Aorta (tissue), 5 donors: ENCODE results near the gene KRTAP10-7. TPM values are rescaled to one million over a fixed set of nuclear protein-coding genes. Genes with fewer than 3 reads are reported as not detected.
"Not testable (repeated sequence)": the region's sequence is repeated elsewhere in the genome, so short reads cannot be mapped to it uniquely, and the experiment has no call there.

Experiments
- ATAC-seq: fragments of 200-7000 bp; cut with Tn5 transposase; one replicate; pipeline ENCODE4 v1.9.1; 2022; ENCODE audit warnings: moderate library complexity; ENCODE audit not compliant: low FRiP score
- DNase-seq, 2 donors: peaks; one replicate each; pipeline ENCODE4 v3.0.0-alpha.2; 2020
- H3K27ac ChIP-seq, 2 donors: one replicate each; pipeline ENCODE4 v1.5.1; 2013; ENCODE audit warnings: low read length in 2 of 2, mild to moderate bottlenecking in 2 of 2, moderate library complexity in 2 of 2, control low read depth in 1 of 2, inconsistent platforms in 1 of 2, low read depth in 1 of 2
- H3K27me3 ChIP-seq, 2 donors: one replicate each; pipeline ENCODE4 v1.6.1; 2013; ENCODE audit warnings: control low read depth in 1 of 2, low read length in 1 of 2, mild to moderate bottlenecking in 1 of 2, moderate library complexity in 1 of 2; ENCODE audit not compliant: insufficient read depth in 2 of 2, control insufficient read depth in 1 of 2
- H3K36me3 ChIP-seq, 2 donors: one replicate each; pipeline ENCODE4 v1.6.1; 2013; ENCODE audit warnings: control low read depth in 1 of 2, low read length in 1 of 2, mild to moderate bottlenecking in 1 of 2; ENCODE audit not compliant: insufficient read depth in 2 of 2, control insufficient read depth in 1 of 2
- H3K4me1 ChIP-seq, 2 donors: one replicate each; pipeline ENCODE4 v1.6.1; 2013; ENCODE audit warnings: low read length in 2 of 2, control low read depth in 1 of 2, mild to moderate bottlenecking in 1 of 2, moderate library complexity in 1 of 2; ENCODE audit not compliant: insufficient read depth in 2 of 2, control insufficient read depth in 1 of 2
- H3K4me3 ChIP-seq, 2 donors: one replicate each; pipeline ENCODE4 v1.5.1; 2013; ENCODE audit warnings: low read length in 2 of 2, control low read depth in 1 of 2, mild to moderate bottlenecking in 1 of 2
- H3K9me3 ChIP-seq: one replicate; pipeline ENCODE4 v1.6.1; 2013; ENCODE audit warnings: mild to moderate bottlenecking, low read length; ENCODE audit not compliant: control insufficient read depth
- WGBS, 2 donors: extraction: QIAGEN DNeasy Blood & Tissue Kit; methylation state at CpG; one replicate each; pipeline ENCODE4 v1.1.7; 2013; 5-methylcytosine and 5-hydroxymethylcytosine counted together
- intact Hi-C, 2 donors: fragments of 100-400 bp; cut with DNase I; formaldehyde crosslinking; loops; one replicate each; pipeline versions ENCODE4 v1.14.2 to v1.15.0; 2022
- polyA plus RNA-seq, 2 donors: library from polyadenylated mRNA; stranded (reverse); fragments of 200-250 nt; gene quantifications; one replicate each; pipeline ENCODE4 v1.2.3, GENCODE V29; 2013
- total RNA-seq, 2 donors: library from RNA; stranded (reverse); fragmentation: NEBNext Ultra II Directional; extraction: Animal tissue kit (Norgen Biotek cat#: 25700); gene quantifications; one replicate each; pipeline ENCODE4 v1.2.1, GENCODE V29; 2021
- donor health status: healthy with polysubstance abuse.
- donor health status: Bipolar disorder and iron deficiency.
- donor health status: DM: no; HTN: no; CAD: no.
- donor health status: DM: no; HTN: no; CAD: no.
- donor health status: DM: yes; HTN: yes; CAD: no.

The KRTAP10-7 gene
- total and polyA plus RNA-seq, 4 donors, result not detected

DNA sequence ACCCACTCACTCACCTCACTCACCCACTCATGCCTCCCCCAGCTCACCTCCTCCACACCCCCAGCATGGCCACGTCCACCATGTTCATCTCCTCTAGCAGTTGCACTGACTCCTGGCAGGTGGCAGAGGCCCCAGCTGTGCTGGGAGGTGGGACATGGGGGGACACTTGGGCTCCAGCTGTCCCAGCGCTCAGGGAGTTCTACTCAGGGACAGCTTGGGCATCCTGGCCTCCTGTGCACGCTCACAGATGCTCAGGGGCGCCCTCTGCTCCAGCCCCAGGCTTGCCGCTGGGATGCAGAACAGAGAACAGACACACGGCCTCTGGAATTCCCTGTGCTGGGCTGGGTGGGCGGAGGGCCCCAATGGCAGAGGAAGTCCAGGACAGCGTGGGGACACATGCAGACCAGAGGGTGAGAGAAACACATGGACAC is 16.7 kb downstream of the KRTAP10-7 start:
- H3K27me3 ChIP-seq, result no peaks in the 10 kb centered on the region
- ATAC-seq (no peak), DNase-seq (no peak)
- no peak overlapping the region for H3K4me3 ChIP-seq
- no peaks in the 10 kb centered on the region for H3K36me3 ChIP-seq
- H3K9me3 ChIP-seq, result no peaks in the 10 kb centered on the region
- intact Hi-C loops, result no loop called here
- 68 to 70% methylated on average over 8 of the region's 8 CpGs for WGBS, 2 donors
- H3K27ac ChIP-seq, result no peak overlapping the region
- no peaks in the 10 kb centered on the region for H3K4me1 ChIP-seq

DNA sequence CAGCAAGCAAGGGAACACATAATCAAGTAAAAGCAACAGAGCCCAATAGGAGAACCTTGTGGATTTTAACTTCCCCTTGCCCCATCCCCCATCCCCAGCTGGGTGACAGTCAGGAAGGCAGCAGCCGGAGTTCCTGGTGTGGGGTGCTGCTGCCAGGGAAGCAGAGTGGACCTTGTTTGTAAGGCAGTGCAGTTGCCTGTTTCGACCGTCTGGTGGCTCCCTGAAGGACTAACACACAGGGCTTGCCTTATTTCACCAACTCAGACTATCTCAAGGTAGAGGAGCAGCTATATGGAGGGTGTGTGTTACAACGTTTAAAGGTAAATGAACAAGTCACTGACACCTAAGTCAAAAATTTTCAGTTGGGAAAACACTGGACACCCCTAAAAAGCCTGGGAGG is 18.1 kb downstream of the KRTAP10-7 start:
- Histone ChIP-seq H3K4me3 (no peak overlapping the region), H3K36me3 (no peaks in the 10 kb centered on the region), H3K27ac (no peak overlapping the region), H3K9me3 (peaks cover 3% of the 10 kb centered on the region), H3K4me1 (no peaks in the 10 kb centered on the region), H3K27me3 (no peaks in the 10 kb centered on the region)
- intact Hi-C loops, result no loop called here
- ATAC-seq, result no peak
- WGBS, 2 donors, result 37 to 40% methylated on average over 4 of the region's 4 CpGs
- peak in 1 of 2 donors; percentile 83 for DNase-seq

GRCh38 chr21:44618909-44619308 is 18.5 kb downstream of the KRTAP10-7 start:
- ATAC-seq, result no peak

DNA sequence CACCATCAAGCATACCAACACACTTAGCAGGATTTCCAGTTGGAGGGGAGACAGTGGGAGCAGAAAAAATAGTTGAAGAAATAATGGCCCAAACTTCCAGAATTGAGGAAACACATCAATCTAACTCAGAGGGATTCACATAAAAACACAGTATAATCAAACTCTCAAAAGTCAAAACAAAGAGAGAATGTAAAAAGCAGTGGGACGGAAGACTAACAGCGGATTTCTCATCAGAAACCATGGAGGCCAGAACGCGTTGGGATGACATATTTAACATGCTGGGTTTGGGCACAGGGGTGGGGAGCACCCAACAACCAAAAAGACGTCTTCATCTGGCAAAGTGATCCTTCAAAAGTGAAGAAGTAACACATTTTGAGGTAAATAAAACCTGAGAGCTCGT is 19.5 kb downstream of the KRTAP10-7 start:
- Histone ChIP-seq H3K4me1 (no peaks in the 10 kb centered on the region), H3K27me3 (no peaks in the 10 kb centered on the region), H3K27ac (no peak overlapping the region), H3K9me3 (peaks cover 3% of the 10 kb centered on the region), H3K36me3 (no peaks in the 10 kb centered on the region), H3K4me3 (no peak overlapping the region)
- 86 to 90% methylated on average over 6 of the region's 6 CpGs for WGBS, 2 donors
- DNase-seq, result no peak
- no peak for ATAC-seq
- intact Hi-C loops, result no loop called here

More at GRCh38 chr21:44618909-44619308, 18.5 kb downstream of the KRTAP10-7 start:
- 77 to 83% methylated on average over 3 of the region's 3 CpGs for WGBS, 2 donors
- Histone ChIP-seq H3K4me3 (no peak overlapping the region), H3K4me1 (no peaks in the 10 kb centered on the region), H3K36me3 (no peaks in the 10 kb centered on the region), H3K27me3 (no peaks in the 10 kb centered on the region), H3K27ac (no peak overlapping the region), H3K9me3 (peaks cover 3% of the 10 kb centered on the region)
- DNase-seq, result no peak
- intact Hi-C loops, result no loop called here

DNA sequence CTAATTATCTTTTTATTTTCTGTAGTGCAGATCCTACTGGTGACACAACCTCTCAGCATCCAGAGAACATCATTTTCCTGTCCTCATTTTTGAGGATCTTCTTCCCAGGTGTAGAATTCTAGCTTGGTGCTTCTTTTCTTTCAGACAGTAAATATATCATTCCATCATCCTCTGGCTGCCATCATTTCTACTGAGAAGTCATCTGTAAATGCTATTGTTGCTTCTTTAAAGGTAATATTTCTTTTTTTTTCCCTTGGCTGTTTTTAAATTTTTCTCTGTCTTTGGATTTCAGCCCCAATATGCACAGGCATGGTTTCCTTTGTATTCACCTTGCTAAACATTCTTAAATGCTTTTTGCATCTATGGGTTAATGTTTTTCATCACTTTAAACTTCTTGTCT is 23.2 kb downstream of the KRTAP10-7 start:
- Histone ChIP-seq H3K36me3 (no peaks in the 10 kb centered on the region), H3K9me3 (peaks cover 3% of the 10 kb centered on the region), H3K4me3 (no peak overlapping the region), H3K27me3 (no peaks in the 10 kb centered on the region), H3K4me1 (no peaks in the 10 kb centered on the region), H3K27ac (no peak overlapping the region)
- no peak for ATAC-seq
- DNase-seq, result no peak
- intact Hi-C loops, result no loop called here

DNA sequence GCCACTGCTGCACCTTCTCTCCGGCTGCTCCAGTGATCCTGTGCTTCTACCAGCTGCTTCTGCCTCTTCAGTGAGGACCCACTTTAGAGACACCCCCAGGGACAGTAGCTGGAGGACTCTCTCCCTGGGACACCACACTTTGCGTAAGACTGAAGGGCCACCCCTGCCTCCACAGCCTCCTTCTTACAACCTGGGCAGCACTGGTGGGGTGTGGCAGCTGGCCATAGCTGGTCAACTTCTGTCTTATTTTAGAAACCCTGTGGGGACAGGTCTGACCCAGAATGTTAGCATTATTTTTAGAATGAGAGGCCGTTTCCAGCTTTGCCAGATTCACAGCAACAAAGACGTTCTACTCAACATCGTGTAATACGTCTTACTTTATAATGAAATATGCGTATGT is 25.4 kb downstream of the KRTAP10-7 start:
- Histone ChIP-seq H3K4me3 (no peak overlapping the region), H3K9me3 (peaks cover 3% of the 10 kb centered on the region), H3K27ac (no peak overlapping the region), H3K36me3 (no peaks in the 10 kb centered on the region), H3K4me1 (no peaks in the 10 kb centered on the region), H3K27me3 (no peaks in the 10 kb centered on the region)
- no peak for ATAC-seq
- intact Hi-C loops, result no loop called here
- WGBS, 2 donors, result 58 to 65% methylated on average over 7 of the region's 7 CpGs
- no peak for DNase-seq

DNA sequence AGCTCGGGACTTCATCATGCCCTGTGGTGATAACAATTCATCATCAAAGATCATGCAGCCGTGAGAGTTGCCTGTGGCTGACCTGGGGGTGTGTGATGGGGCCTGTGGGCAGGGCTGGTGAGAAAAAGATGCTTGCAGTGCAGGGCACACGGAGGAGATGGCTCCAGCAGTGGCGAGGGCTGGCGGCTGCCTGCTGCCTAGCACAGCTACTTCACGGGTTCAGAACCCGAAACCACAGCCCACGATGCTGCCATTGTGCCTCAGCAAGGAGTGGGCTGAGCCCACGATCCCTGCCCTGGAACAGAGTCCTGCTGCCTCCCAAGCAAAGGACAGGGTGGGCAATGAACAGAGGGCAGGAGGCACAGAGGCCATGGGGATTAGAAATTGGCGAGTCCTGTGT is 25.9 kb downstream of the KRTAP10-7 start:
- Histone ChIP-seq H3K4me3 (no peak overlapping the region), H3K4me1 (no peaks in the 10 kb centered on the region), H3K36me3 (no peaks in the 10 kb centered on the region), H3K27ac (no peak overlapping the region), H3K27me3 (no peaks in the 10 kb centered on the region), H3K9me3 (peaks cover 3% of the 10 kb centered on the region)
- WGBS, 2 donors, result 79 to 85% methylated on average over 10 of the region's 10 CpGs
- intact Hi-C loops, result no loop called here
- ATAC-seq (no peak), DNase-seq (no peak)

DNA sequence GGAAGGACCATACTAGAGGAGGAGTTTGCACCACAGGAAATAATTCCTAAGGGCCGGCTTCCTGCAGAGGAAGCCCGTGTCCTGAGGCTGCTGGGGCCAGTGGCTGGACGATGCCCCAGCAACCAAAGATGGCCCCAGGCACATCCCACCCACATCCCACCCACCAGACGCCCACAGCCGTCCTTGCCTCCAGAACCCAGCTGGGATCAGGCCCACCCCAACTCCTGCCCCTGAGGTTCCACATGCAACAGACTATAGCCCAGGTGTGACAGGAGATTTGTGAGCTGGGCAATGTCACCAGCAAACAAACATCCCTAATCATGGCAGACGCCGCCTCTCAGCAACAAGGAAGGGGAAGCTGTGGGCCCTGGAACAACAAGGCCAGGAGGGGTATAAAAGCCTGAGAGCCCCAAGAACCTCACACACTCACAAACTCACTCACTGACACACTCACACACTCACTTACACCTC is 26.3 kb downstream of the KRTAP10-7 start, which contains the start of gene KRTAP10-9:
Gene KRTAP10-9, plus strand, starts transcription at position 421 of the 471 bp plus-strand sequence. CDS start 79 bp downstream, outside the sequence.
- intact Hi-C loops, result no loop called here
- no peak within 1 kb of the TSS for H3K4me3 ChIP-seq
- no peaks in the 10 kb centered on the region for H3K36me3 ChIP-seq
- WGBS, 2 donors, result 69 to 79% methylated on average over 7 of the region's 7 CpGs
- no peak within 1 kb of the TSS for H3K27ac ChIP-seq
- no peaks in the 10 kb centered on the region for H3K27me3 ChIP-seq
- peaks cover 3% of the 10 kb centered on the region for H3K9me3 ChIP-seq
- no peaks in the 10 kb centered on the region for H3K4me1 ChIP-seq
- no peak for ATAC-seq
- DNase-seq, result no peak

GRCh38 chr21:44627181-44627822 is 26.9 kb downstream of the KRTAP10-7 start:
- H3K9me3 ChIP-seq, DNase-seq, H3K4me1 ChIP-seq, H3K4me3 ChIP-seq, intact Hi-C loops, H3K27ac ChIP-seq, H3K36me3 ChIP-seq, H3K27me3 ChIP-seq, ATAC-seq: not testable (repeated sequence)
- WGBS, 2 donors, result 67 to 83% methylated on average over 12 to 20 of the region's 20 CpGs
